H1 (cell line): Measurements from ENCODE around the gene STARD7. TPM values are rescaled to one million over a fixed set of nuclear protein-coding genes. Genes with fewer than 3 reads are reported as not detected.

Source experiments
- CHD2 ChIP-seq: IDR thresholded peaks from 2 replicates; pipeline ENCODE4 v1.6.1; 2012; ENCODE audit warnings: low read length, improper control_type of control experiment
- CREB1 ChIP-seq: IDR thresholded peaks from 2 replicates; pipeline ENCODE4 v1.6.1; 2012; ENCODE audit warnings: inconsistent platforms
- CTCF ChIP-seq, 3 experiments: IDR thresholded peaks; 1 replicate in 2 of 3; 2 replicates in 1 of 3; pipeline versions ENCODE4 v1.5.1 to v1.6.1; 2011; ENCODE audit warnings: low read length in 3 of 3, mild to moderate bottlenecking in 3 of 3, inconsistent platforms in 2 of 3, low read depth in 1 of 3, moderate library complexity in 1 of 3; ENCODE audit not compliant: insufficient read depth in 1 of 3; ENCODE audit errors: control extremely low read depth in 1 of 3
- SP2 ChIP-seq: IDR thresholded peaks from 2 replicates; pipeline ENCODE4 v1.6.1; 2012; ENCODE audit warnings: mild to moderate bottlenecking, low read length, inconsistent platforms
- TAF1 ChIP-seq: IDR thresholded peaks from 2 replicates; pipeline ENCODE4 v1.6.1; 2011; ENCODE audit warnings: mild to moderate bottlenecking, low read depth, low read length
- USF2 ChIP-seq: IDR thresholded peaks from 2 replicates; pipeline ENCODE4 v1.6.1; 2011; ENCODE audit warnings: low read length, improper control_type of control experiment
- YY1 ChIP-seq: IDR thresholded peaks from 2 replicates; pipeline ENCODE4 v1.6.1; 2011; ENCODE audit warnings: low read depth, mild to moderate bottlenecking, low read length
- polyA plus RNA-seq, 7 experiments: library from polyadenylated mRNA; depleted of rRNA in 3 of 7; stranded (reverse) in 5 of 7; unstranded in 2 of 7; fragments of >200 nt in 5 of 7; fragments of 200-250 nt in 2 of 7; gene quantifications; 1 replicate in 5 of 7; 2 replicates in 1 of 7; 4 replicates in 1 of 7; pipeline versions ENCODE4 v1.2.1 to v1.2.3, GENCODE V29; 2011 to 2013; ENCODE audit warnings: missing spikeins in 2 of 7, mixed read lengths in 2 of 7
- total RNA-seq: library from RNA; stranded (reverse); fragmentation: NEBNext Ultra II Directional; extraction: Animal tissue kit (Norgen Biotek cat#: 25700); gene quantifications from 2 replicates; pipeline ENCODE4 v1.2.1, GENCODE V29; 2021

The STARD7 gene
- total and polyA plus RNA-seq, 2 of the 8 experiments (the other 6 are each of a cell fraction or from before 2014, with no cell fraction given) = 89.1 to 200 TPM

GRCh38 chr2:96171831-96172230, 36.8 kb downstream of the STARD7 start (continued):
- TF ChIP-seq CHD2 (no peak), TAF1 (no peak), CTCF (IDR thresholded peaks at IDR 0.05; ENCODE audit: control extremely low read depth in 1 of 3, insufficient read depth in 1 of 3, low read depth in 1 of 3, low read length in 3 of 3) (no peak), YY1 (no peak), SP2 (no peak), USF2 (no peak), CREB1 (no peak)
